ENCODE data around the gene GRM2. TPM values are rescaled to one million over a fixed set of nuclear protein-coding genes. Genes with fewer than 3 reads are reported as not detected.

The GRM2 gene
- total RNA-seq, 1 donor from 2014 or later: 0.22 TPM

- no peak for DNase-seq (ENCODE audit: low spot score)
Measured at GRCh38 chr3:51680196-51680595, 26.7 kb upstream of the GRM2 start.

DNA sequence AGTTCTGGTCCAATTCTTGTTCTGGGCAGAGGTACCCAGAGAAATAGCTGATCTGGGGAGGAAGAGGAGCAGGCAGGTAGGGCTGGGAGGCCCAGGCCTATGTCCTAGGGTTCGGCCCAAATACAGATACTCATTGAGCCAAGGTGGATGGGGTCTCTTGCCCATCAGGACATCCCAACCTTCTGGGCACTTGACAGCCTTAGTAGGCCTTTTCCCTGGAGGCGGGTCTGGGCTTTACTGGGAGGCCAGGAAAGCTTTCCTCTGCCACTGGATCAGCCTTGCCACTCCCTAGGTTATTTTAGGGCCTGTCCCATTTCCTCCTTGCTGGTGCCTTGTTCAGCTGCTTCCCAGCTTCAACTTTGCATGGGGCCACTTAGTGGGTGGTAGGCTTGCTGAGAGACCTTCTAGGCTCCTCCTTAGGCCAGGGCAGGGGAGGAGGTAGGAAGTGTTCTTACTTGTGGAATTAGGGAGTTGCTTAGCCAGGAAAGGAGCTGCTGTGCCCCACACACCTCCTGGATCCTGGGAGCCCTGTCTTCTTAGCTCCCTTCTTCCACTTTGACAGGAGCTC, 26.1 kb upstream of the GRM2 start:
- DNase-seq (ENCODE audit: low spot score): no peak

- no peak for DNase-seq (ENCODE audit: low spot score)
Measured at GRCh38 chr3:51681453-51681852, 25.4 kb upstream of the GRM2 start.

- DNase-seq (ENCODE audit: low spot score): no peak
Measured at GRCh38 chr3:51682079-51682478, 24.8 kb upstream of the GRM2 start.

DNA sequence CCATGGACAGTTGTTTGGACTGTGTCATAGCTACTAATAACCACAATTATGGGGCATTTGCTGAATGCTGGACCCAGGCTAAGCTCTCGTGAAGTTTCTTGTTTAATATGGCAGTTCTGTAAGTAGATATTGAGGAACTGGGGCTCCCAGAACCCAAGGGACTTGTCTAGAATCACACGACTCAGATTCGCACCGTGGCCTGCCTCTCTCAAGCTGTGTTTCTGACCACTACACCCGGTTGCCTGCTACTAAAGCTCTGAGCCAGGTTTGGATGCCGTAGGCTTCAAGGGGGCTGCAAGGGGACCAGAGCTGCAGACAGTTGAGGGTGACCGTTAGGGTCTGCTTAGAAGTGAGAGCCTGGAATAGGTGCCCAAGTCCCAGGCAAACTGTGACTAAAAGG, 24.3 kb upstream of the GRM2 start:
- no peak for DNase-seq (ENCODE audit: low spot score)

GRCh38 chr3:51683566-51683965, 23.3 kb upstream of the GRM2 start:
- DNase-seq (ENCODE audit: low spot score): no peak

- DNase-seq (ENCODE audit: low spot score): no peak
Measured at GRCh38 chr3:51684971-51685751, 21.7 kb upstream of the GRM2 start.

- DNase-seq (ENCODE audit: low spot score): no peak
Measured at GRCh38 chr3:51686056-51686455, 20.8 kb upstream of the GRM2 start.

DNA sequence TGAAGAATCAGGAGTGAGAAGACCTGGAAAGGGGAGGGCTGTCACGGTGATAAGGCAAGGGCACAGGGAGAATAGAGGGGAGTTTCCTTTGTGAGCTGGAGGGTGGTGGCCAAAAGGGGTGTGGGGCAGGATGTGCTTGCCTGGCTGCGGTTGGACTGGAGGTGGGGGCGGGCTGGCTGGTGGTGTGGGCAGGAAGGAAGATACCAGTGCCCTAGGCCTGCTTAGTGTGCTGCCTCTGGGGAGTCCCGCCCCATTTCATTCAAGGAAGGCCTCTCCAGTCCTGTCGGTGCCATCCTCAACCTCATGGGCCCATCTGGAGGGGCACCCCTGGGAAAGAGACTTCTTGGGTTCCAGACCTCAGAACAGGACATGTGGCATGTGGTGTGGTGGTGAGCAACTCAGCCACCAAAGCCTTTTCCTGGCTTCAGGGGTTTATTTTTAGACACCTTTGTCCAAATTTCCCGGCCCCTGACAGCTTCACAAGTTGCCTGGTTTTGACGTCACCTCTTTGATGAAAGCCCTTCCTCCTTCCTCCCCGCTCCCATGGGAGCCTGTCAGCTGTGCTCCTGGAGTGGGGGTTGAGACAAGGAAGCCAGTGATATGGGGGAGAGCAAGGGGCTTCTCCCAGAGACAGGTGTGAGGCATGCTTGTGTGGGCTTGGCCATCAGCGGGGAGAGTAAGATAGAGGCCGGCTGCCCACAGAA, 20.2 kb upstream of the GRM2 start:
- no peak for DNase-seq (ENCODE audit: low spot score)

- DNase-seq (ENCODE audit: low spot score): no peak
Measured at GRCh38 chr3:51687431-51688205, 19.2 kb upstream of the GRM2 start.

DNA sequence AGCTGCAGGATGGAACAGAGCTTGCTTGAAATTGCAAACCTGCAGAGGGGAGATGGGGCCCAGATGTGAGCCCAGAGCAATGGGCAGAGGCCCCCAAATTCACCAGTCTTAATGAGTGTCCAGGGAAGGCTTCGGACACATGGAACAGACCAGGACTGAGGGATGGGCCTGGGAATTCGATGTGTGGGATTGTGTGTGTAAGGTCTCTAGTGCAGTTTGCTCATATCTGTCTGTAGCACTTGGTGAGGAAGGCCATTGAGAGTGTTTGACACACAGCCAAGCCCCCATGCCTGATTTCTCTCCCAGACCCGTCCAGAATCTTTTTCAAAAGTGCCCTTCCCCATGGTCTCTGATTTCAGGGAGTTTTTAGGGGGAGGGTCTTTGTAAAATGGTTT, 18.7 kb upstream of the GRM2 start:
- DNase-seq (ENCODE audit: low spot score): no peak

DNA sequence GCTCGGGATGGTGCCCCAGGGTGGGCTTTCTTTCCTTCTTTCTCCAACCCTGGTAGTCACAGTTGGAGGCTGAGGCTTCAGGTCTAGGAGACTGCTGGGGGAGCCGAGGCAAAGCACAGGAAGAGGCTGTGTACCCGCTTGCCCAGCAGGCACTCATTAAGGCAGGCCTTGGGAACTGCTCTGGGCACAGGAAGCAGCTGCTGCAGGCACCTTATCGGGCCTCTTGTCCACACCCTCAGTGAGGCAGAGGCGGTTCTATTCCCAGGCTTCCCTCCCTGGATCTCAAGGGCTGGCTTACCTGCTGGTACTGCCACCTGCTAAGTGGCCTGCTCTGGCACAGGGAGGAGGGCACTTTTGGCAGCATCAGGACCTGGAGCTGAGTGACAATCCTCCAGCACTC, 15.8 kb upstream of the GRM2 start:
- DNase-seq (ENCODE audit: low spot score): no peak

- no peak for DNase-seq (ENCODE audit: low spot score)
Measured at GRCh38 chr3:51691949-51692348, 14.9 kb upstream of the GRM2 start.

- no peak for DNase-seq (ENCODE audit: low spot score)
Measured at GRCh38 chr3:51692980-51693395, 13.9 kb upstream of the GRM2 start.

DNA sequence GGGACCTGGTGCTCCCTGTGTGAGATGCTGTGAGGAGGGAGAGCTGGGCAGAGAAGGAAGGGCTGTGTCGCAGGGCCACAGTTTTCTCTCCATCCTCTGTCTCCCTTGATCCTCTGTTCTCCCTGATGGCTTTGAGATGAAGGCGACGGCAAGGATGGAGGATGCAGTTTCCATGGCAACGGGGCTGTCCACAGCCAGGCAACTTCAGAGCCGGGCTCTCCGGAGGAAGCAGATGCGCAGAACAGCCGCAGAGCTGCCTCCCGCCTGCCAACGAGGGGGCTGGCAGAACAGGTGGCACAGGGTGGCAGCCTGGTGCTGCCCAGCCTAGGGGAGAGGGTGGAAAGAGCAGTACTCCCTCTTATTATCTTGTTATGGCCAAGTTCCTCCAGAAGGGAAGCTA, 9.9 kb upstream of the GRM2 start:
- DNase-seq (ENCODE audit: low spot score): no peak

DNA sequence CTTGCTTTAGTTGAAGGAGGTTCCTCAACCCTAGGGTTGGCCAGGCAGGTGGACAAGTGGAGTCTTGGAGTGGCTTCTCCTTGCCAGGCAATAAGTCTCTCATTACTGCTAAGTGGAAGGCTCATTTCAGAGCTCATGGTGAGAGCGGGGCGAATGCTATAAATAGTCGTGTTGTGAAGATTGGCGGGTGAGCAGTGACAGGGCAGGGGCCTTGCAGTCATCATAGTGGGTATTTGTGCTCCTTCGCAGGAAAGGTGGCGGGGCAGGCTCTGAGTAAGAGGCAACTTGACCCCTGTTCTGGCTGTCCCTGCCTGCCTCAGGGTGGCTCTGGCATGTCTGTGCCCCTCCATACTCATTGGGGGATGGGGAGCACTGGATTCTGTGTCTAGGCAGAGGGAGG, 8.7 kb upstream of the GRM2 start:
- no peak for DNase-seq (ENCODE audit: low spot score)

DNA sequence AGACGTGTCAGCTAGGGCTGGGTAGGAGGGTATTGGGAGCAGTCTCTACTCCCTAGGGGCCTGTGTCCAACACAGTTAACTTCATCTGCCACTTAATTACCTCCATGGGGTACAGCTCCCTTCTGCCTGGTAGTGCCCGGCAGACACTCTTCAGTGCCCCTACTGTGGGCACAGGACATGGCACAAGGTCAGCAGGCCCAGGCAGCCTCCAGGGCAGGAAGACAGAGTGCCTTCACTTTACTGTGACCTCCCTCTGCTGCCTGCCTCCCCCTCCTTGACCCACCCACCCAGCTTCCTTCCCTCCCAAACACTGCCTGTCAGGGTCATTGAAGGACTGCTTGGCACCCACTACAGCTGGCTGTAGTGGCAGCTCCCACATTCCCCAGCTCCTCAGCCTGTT, 6.5 kb upstream of the GRM2 start:
- no peak for DNase-seq (ENCODE audit: low spot score)

DNA sequence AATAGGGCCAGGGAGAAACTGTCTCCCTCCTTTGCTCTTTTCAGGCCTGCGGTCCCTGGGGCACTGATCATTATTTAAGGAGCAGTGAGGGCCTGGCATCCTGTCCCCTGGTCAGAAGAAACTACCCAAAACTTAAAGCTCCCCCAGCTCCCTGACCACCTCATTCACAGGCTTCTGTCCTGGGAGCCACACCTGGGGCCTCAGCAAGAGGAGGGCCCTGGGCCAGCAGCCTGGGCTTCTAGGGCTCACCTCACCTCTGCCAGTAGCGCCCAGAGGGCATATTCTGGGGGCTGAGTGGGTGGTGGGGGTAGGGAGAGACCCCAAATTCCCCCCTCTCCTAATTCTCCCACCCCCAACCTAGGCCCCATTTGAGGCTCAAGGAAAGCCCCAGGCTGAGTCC, 4.7 kb upstream of the GRM2 start:
- DNase-seq (ENCODE audit: low spot score): no peak

- no peak for DNase-seq (ENCODE audit: low spot score)
Measured at GRCh38 chr3:51703068-51703760, 3.7 kb upstream of the GRM2 start.

GRCh38 chr3:51703761-51704510, 2.9 kb upstream of the GRM2 start:
- DNase-seq (ENCODE audit: low spot score): no peak
